Endothelial cell of umbilical vein (primary cell): ENCODE measurements around the gene UBE4B. TPM values are rescaled to one million over a fixed set of nuclear protein-coding genes. Genes with fewer than 3 reads are reported as not detected.
A peak's percentile ranks its signal among the peaks of the same experiment; 100 is the strongest.

Experiments
- BruUV-seq: library from RNA; stranded (reverse); fragments of 400-500 nt; replicated peaks from 2 replicates; lab custom pipeline; 2021; lab: Mats Ljungman, UMichigan
- CTCF ChIA-PET: fragments of 300-600, 350-600 bp; sonication (Branson Sonifier 250); formaldehyde crosslinking; loops from one replicate; lab custom pipeline; 2021; ENCODE audit warnings: antibody characterized with exemption, inconsistent platforms; lab: Charles Lee
- POLR2A ChIA-PET: fragments of 300-600, 350-600 bp; sonication (Branson Sonifier 250); formaldehyde crosslinking; loops from one replicate; lab custom pipeline; 2021; ENCODE audit warnings: antibody characterized with exemption, inconsistent platforms; lab: Charles Lee
- DNase-seq: peaks from one replicate; pipeline ENCODE4 v3.0.0-alpha.2; 2011; ENCODE audit warnings: low read depth, low spot score
- FAIRE-seq: peaks from 2 replicates; lab custom pipeline; 2011; peaks lifted over from hg19 to GRCh38; lab: Jason Lieb, UNC
- H2AFZ ChIP-seq: 2 replicates; pipeline ENCODE4 v1.6.0; 2012; ENCODE audit warnings: low read depth, low read length, control low read depth, inconsistent platforms
- H3K27ac ChIP-seq: 2 replicates; pipeline ENCODE4 v1.5.1; 2011; ENCODE audit warnings: low read depth, mild to moderate bottlenecking, control low read depth, low read length, moderate library complexity; ENCODE audit not compliant: insufficient read depth
- H3K27me3 ChIP-seq, 2 experiments: 2 replicates each; pipeline versions ENCODE4 v1.6.0 to v1.6.1; 2011; ENCODE audit warnings: low read length in 2 of 2, mixed read lengths in 1 of 2; ENCODE audit not compliant: control insufficient read depth in 2 of 2, insufficient read depth in 2 of 2
- H3K36me3 ChIP-seq, 2 experiments: 2 replicates in 1 of 2; 3 replicates in 1 of 2; pipeline ENCODE4 v1.5.1; 2011; ENCODE audit warnings: low read length in 2 of 2, mild to moderate bottlenecking in 1 of 2, moderate library complexity in 1 of 2; ENCODE audit not compliant: control insufficient read depth in 2 of 2, insufficient read depth in 2 of 2; ENCODE audit errors: extremely low read depth in 1 of 2
- H3K4me1 ChIP-seq: 3 replicates; pipeline ENCODE4 v1.5.1; 2011; ENCODE audit warnings: mild to moderate bottlenecking, low read length; ENCODE audit not compliant: control insufficient read depth, insufficient read depth; ENCODE audit errors: extremely low read depth
- H3K4me2 ChIP-seq: 2 replicates; pipeline ENCODE4 v1.6.1; 2011; ENCODE audit warnings: low read length, control low read depth, mixed read lengths; ENCODE audit not compliant: insufficient read depth
- H3K4me3 ChIP-seq, 3 experiments: fragments of 200-600 bp in 1 of 3; sonication (generic), shearing (Covaris generic) in 1 of 3; replicated peaks in 1 of 3; 2 replicates each; pipeline ENCODE4 v1.5.1; 2011 to 2016; ENCODE audit warnings: control low read depth in 3 of 3, low read length in 3 of 3, mild to moderate bottlenecking in 2 of 3, inconsistent platforms in 1 of 3, low read depth in 1 of 3, moderate library complexity in 1 of 3; ENCODE audit not compliant: insufficient read depth in 1 of 3
- H3K79me2 ChIP-seq: 2 replicates; pipeline ENCODE4 v1.6.0; 2012; ENCODE audit warnings: low read length, inconsistent platforms; ENCODE audit not compliant: control insufficient read depth, insufficient read depth
- H3K9ac ChIP-seq: replicated peaks from 2 replicates; pipeline ENCODE3; 2011; ENCODE audit warnings: low read length, control low read depth; ENCODE audit not compliant: insufficient read depth; ENCODE audit errors: extremely low read depth
- H3K9me1 ChIP-seq: replicated peaks from 3 replicates; pipeline ENCODE4 v1.6.0; 2011; ENCODE audit warnings: mild to moderate bottlenecking, low read length; ENCODE audit not compliant: control insufficient read depth, insufficient read depth; ENCODE audit errors: extremely low read depth
- H3K9me3 ChIP-seq: replicated peaks from 2 replicates; pipeline ENCODE4 v1.5.1; 2012; ENCODE audit warnings: low read length, inconsistent platforms; ENCODE audit not compliant: control insufficient read depth, insufficient read depth
- H4K20me1 ChIP-seq: replicated peaks from 2 replicates; pipeline ENCODE3; 2011; ENCODE audit warnings: mild to moderate bottlenecking, low read length; ENCODE audit not compliant: control insufficient read depth, insufficient read depth; ENCODE audit errors: extremely low read depth
- FOS ChIP-seq: IDR thresholded peaks from 2 replicates; pipeline ENCODE4 v1.6.1; 2011; ENCODE audit warnings: mild to moderate bottlenecking, low read length, moderate library complexity, borderline replicate concordance; ENCODE audit not compliant: insufficient read depth
- JUN ChIP-seq: IDR thresholded peaks from 2 replicates; pipeline ENCODE4 v1.6.1; 2011; ENCODE audit warnings: borderline replicate concordance, low read depth; ENCODE audit not compliant: insufficient read length, insufficient read depth
- POLR2A ChIP-seq: IDR thresholded peaks from 2 replicates; pipeline ENCODE4 v1.6.1; 2012; ENCODE audit warnings: low read depth, mild to moderate bottlenecking, control low read depth, low read length
- POLR2AphosphoS5 ChIP-seq: IDR thresholded peaks from 2 replicates; pipeline ENCODE4 v1.6.1; 2012; ENCODE audit warnings: low read depth, mild to moderate bottlenecking, control low read depth, low read length, moderate library complexity; ENCODE audit not compliant: insufficient read depth
- dilution Hi-C: fragments of 300-500 bp; cut with MboI; formaldehyde crosslinking; loops from one replicate; pipeline ENCODE4 v1.15.0; 2019; ENCODE audit warnings: low sequenced_read_pairs; ENCODE audit not compliant: extremely low pct_ligation_motif_present
- intact Hi-C: fragments of 100-400 bp; cut with micrococcal nuclease; formaldehyde crosslinking; loops from one replicate; pipeline ENCODE4 v1.10.0; 2022
- polyA plus RNA-seq, 4 experiments: library from polyadenylated mRNA; depleted of rRNA in 3 of 4; stranded (reverse) in 3 of 4; unstranded in 1 of 4; fragments of >200 nt; gene quantifications; 2 replicates each; pipeline versions ENCODE4 v1.2.1 to v1.2.3, GENCODE V29; 2011 to 2012; ENCODE audit warnings: missing spikeins in 1 of 4
- total RNA-seq: library from RNA; stranded (reverse); gene quantifications from 2 replicates; pipeline ENCODE4 v1.2.3, GENCODE V29; 2021

UBE4B gene
- total and polyA plus RNA-seq, 2 donors (not counting 3 experiments of a cell fraction or from before 2014, with no cell fraction given): 17.8 to 54.5 TPM

DNA sequence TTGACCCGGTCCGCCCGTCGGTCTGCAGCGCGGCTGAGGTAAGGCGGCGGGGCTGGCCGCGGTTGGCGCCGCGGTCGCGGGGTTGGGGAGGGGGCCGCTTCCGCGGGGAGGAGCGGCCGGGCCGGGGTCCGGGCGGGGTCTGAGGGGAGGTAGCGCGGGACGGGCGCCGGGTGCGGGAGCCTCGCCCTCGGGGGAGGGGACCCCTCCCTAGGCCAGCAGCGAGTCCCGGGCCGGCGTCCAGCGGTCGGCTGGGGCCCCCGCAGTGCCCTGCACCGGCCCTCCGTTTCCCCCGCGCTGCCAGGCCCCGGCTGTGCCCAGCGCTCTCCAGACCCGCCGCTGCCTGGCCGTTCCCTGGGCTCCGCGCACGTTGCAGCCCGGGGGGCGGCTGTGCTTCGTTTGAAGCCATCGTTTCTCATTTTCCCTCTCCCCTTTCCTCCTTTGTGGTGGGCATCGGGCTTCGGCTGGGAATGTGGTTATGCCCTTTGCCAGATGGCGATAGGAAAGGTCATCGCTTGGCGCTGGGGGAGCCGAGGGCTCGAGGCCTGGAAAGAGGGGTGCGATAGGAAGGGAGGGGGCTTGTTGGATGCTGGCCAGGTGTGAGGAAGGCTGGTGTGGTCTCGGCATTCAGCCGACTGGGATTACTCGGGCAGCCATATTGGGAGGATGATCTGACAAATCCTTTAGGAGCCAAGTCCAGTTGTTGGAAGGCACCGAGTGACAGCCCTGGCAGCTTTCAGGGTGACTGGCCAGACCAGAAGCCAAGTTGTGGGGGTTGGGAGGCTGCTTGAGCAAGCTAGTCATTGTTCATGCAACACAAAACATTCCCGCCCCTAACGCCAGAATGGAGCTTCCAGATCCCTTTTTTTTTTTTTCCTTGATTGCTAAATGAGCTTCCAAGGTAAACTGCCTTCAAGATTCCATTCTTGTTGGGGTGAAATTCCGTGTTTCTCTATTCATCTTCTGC is 178.4 kb downstream of the UBE4B start:
- Histone ChIP-seq H3K9ac (peak overlapping the region; percentile 98), H3K4me1 (peaks cover 18% of the 10 kb centered on the region), H3K27ac (peak overlapping the region; percentile 87), H3K9me1 (no peaks in the 10 kb centered on the region), H3K4me3 (peak overlapping the region; percentile 68 to 83 (median 79)), H3K27me3 (no peaks in the 10 kb centered on the region), H3K9me3 (no peaks in the 10 kb centered on the region), H4K20me1 (no peaks in the 10 kb centered on the region), H3K4me2 (peak overlapping the region; percentile 76), H3K36me3 (no peaks in the 10 kb centered on the region), H3K79me2 (peaks cover 41% of the 10 kb centered on the region), H2AFZ (peak overlapping the region; percentile 79)
- CTCF ChIA-PET: interaction anchor here (0.6 to 2.5 kb wide), 37 partner anchors 8 to 585 kb away, joined by 3 to 24 read pairs (median 6); partner anchors contain the start of gene CENPS
- intact Hi-C loops: loop anchor here (1.0 to 5.0 kb wide), 6 partner anchors 20 to 268 kb away; partner anchors contain the start of genes LZIC, NMNAT1 and UBE4B
- dilution Hi-C loops: no loop called here
- peak; percentile 89 for FAIRE-seq
- POLR2A ChIA-PET: interaction anchor here (0.5 to 1.3 kb wide), 7 partner anchors 8 to 1400 kb away, joined by 3 to 4 read pairs (median 3); no protein-coding TSS in a partner anchor
- TF ChIP-seq POLR2AphosphoS5: no peak
- peak; percentile 12 for TF ChIP-seq JUN
- BruUV-seq: no TSS peak
- DNase-seq: peak; percentile 88

GRCh38 chr1:10211805-10212410 is 179.2 kb downstream of the UBE4B start:
- Histone ChIP-seq H3K9me1 (no peaks in the 10 kb centered on the region), H3K4me3 (peak overlapping the region; percentile 68 to 83 (median 79)), H3K27me3 (no peaks in the 10 kb centered on the region), H4K20me1 (no peaks in the 10 kb centered on the region), H3K27ac (peak overlapping the region; percentile 87), H3K4me2 (peak overlapping the region; percentile 76), H3K4me1 (peaks cover 23% of the 10 kb centered on the region), H3K79me2 (peaks cover 47% of the 10 kb centered on the region), H3K9me3 (no peaks in the 10 kb centered on the region), H3K9ac (peak overlapping the region; percentile 98), H3K36me3 (no peaks in the 10 kb centered on the region), H2AFZ (peak overlapping the region; percentile 2)
- ChIA-PET POLR2A (interaction anchor here (0.7 kb wide), 2 partner anchors 14 to 1401 kb away, joined by 3 to 4 read pairs; no protein-coding TSS in a partner anchor), CTCF (interaction anchor here (0.7 to 1.3 kb wide), 4 partner anchors 12 to 54 kb away, joined by 3 to 6 read pairs (median 4); no protein-coding TSS in a partner anchor)
- FAIRE-seq (peak; percentile 60), DNase-seq (no peak)
- intact Hi-C loops: loop anchor here (2.0 to 5.0 kb wide), 4 partner anchors 19 to 269 kb away; partner anchors contain the start of genes LZIC, NMNAT1 and UBE4B
- TSS peak; percentile 27 for BruUV-seq
- TF ChIP-seq FOS (no peak), POLR2AphosphoS5 (no peak), POLR2A (no peak), JUN (no peak)
- dilution Hi-C loops: no loop called here
